ENCODE measurements around the gene SEC31A. TPM values are rescaled to one million over a fixed set of nuclear protein-coding genes. Genes with fewer than 3 reads are reported as not detected.
A peak's percentile ranks its signal among the peaks of the same experiment; 100 is the strongest.

SEC31A gene
- total RNA-seq, 1 experiment from 2014 or later: 93.7 TPM

GRCh38 chr4:82797405-82798111 is 93.4 kb downstream of the SEC31A start:
- no peak for DNase-seq (ENCODE audit: low read depth)

GRCh38 chr4:82797040-82797404 is 93.9 kb downstream of the SEC31A start:
- DNase-seq (ENCODE audit: low read depth): no peak

- DNase-seq (ENCODE audit: low read depth): no peak
Observed at GRCh38 chr4:82792912-82793649, 97.9 kb downstream of the SEC31A start.

- no peak for DNase-seq (ENCODE audit: low read depth)
Observed at GRCh38 chr4:82791179-82791578, 99.8 kb downstream of the SEC31A start.

GRCh38 chr4:82790060-82790660 is 100.8 kb downstream of the SEC31A start:
- no peak for DNase-seq (ENCODE audit: low read depth)

GRCh38 chr4:82789025-82789776 is 101.8 kb downstream of the SEC31A start:
- no peak for DNase-seq (ENCODE audit: low read depth)

GRCh38 chr4:82787342-82787741 is 103.6 kb downstream of the SEC31A start:
- peak; percentile 50 for DNase-seq (ENCODE audit: low read depth)

- no peak for DNase-seq (ENCODE audit: low read depth)
Observed at GRCh38 chr4:82786828-82787227, 104.1 kb downstream of the SEC31A start.

GRCh38 chr4:82785611-82786400 is 105.1 kb downstream of the SEC31A start:
- peak; percentile 98 for DNase-seq (ENCODE audit: low read depth)

GRCh38 chr4:82784681-82785610 is 106.0 kb downstream of the SEC31A start:
- DNase-seq (ENCODE audit: low read depth): peak; percentile 78

- no peak for DNase-seq (ENCODE audit: low read depth)
Observed at GRCh38 chr4:82782626-82783345, 108.2 kb downstream of the SEC31A start.

- peak; percentile 88 for DNase-seq (ENCODE audit: low read depth)
Observed at GRCh38 chr4:82780752-82781231, 110.2 kb downstream of the SEC31A start.

GRCh38 chr4:82780170-82780751 is 110.7 kb downstream of the SEC31A start:
- DNase-seq (ENCODE audit: low read depth): no peak

GRCh38 chr4:82779032-82779431 is 111.9 kb downstream of the SEC31A start:
- no peak for DNase-seq (ENCODE audit: low read depth)

GRCh38 chr4:82777857-82778525 is 113.0 kb downstream of the SEC31A start:
- no peak for DNase-seq (ENCODE audit: low read depth)

- peak; percentile 8 for DNase-seq (ENCODE audit: low read depth)
Observed at GRCh38 chr4:82776925-82777542, 113.9 kb downstream of the SEC31A start.

- DNase-seq (ENCODE audit: low read depth): no peak
Observed at GRCh38 chr4:82775243-82775642, 115.7 kb downstream of the SEC31A start.
